ENCODE data around the gene ATG9A. TPM values are rescaled to one million over a fixed set of nuclear protein-coding genes. Genes with fewer than 3 reads are reported as not detected.

The ATG9A gene
- total and polyA plus RNA-seq, 9 donors: 22.6 to 46.3 (median 32.6) TPM

- Histone ChIP-seq H3K4me1 (ENCODE audit: insufficient read depth) (peaks cover 8% of the 10 kb centered on the region), H3K36me3 (no peaks in the 10 kb centered on the region), H3K4me3 (peak overlapping the region; percentile 11), H3K27ac (no peak overlapping the region), H3K9me3 (no peaks in the 10 kb centered on the region), H3K27me3 (no peaks in the 10 kb centered on the region)
- DNase-seq: peak in 3 of 5 donors; percentile 53 to 58 (median 58)
- intact Hi-C loops (cut with DNase I): loop anchor here in 1 of 4 donors (10.0 kb wide), 1 partner anchor 51 kb away; no protein-coding TSS in a partner anchor
- TF ChIP-seq CTCF (IDR thresholded peaks at IDR 0.05): no peak
- no peak for TF ChIP-seq POLR2A (IDR thresholded peaks at IDR 0.05)
- TF ChIP-seq EP300 (IDR thresholded peaks at IDR 0.05): no peak
- WGBS, 3 donors: 29 to 48% (median 36%) methylated on average over 28 of the region's 28 CpGs
Measured at GRCh38 chr2:219243291-219243761, 13.9 kb upstream of the ATG9A start.

GRCh38 chr2:219234331-219234730, 4.9 kb upstream of the ATG9A start:
- no peak for DNase-seq
- H3K36me3 ChIP-seq: no peaks in the 10 kb centered on the region

GRCh38 chr2:219230059-219230540, 664 bp upstream of the ATG9A start:
- H3K36me3 ChIP-seq: no peaks in the 10 kb centered on the region
- DNase-seq: peak in 2 of 5 donors; percentile 56 to 62

More at GRCh38 chr2:219234331-219234730, 4.9 kb upstream of the ATG9A start:
- intact Hi-C loops (cut with DNase I): no loop called here
- WGBS, 3 donors: 66 to 85% (median 79%) methylated on average over 3 of the region's 3 CpGs
- TF ChIP-seq EP300 (IDR thresholded peaks at IDR 0.05): no peak
- no peak for TF ChIP-seq POLR2A (IDR thresholded peaks at IDR 0.05)
- TF ChIP-seq CTCF (IDR thresholded peaks at IDR 0.05): no peak
- no peaks in the 10 kb centered on the region for H3K27me3 ChIP-seq
- no peaks in the 10 kb centered on the region for H3K9me3 ChIP-seq
- H3K4me3 ChIP-seq: no peak overlapping the region
- H3K27ac ChIP-seq: no peak overlapping the region
- H3K4me1 ChIP-seq (ENCODE audit: insufficient read depth): no peaks in the 10 kb centered on the region

GRCh38 chr2:219228911-219229304, 528 bp downstream of the ATG9A start:
- 0 to 1% (median 1%) methylated on average over 10 to 19 of the region's 19 CpGs for WGBS, 3 donors
- peak overlapping the region; percentile 68 for H3K4me3 ChIP-seq
- no peak for TF ChIP-seq CTCF (IDR thresholded peaks at IDR 0.05)
- no peak for TF ChIP-seq EP300 (IDR thresholded peaks at IDR 0.05)
- no peak for TF ChIP-seq POLR2A (IDR thresholded peaks at IDR 0.05)
- H3K9me3 ChIP-seq: no peaks in the 10 kb centered on the region
- DNase-seq: no peak
- H3K36me3 ChIP-seq: no peaks in the 10 kb centered on the region
- H3K4me1 ChIP-seq (ENCODE audit: insufficient read depth): peaks cover 8% of the 10 kb centered on the region
- H3K27ac ChIP-seq: peak overlapping the region; percentile 34 to 94
- intact Hi-C loops (cut with DNase I): loop anchor here in 1 of 4 donors (5.0 kb wide), 1 partner anchor 52 kb away; the partner anchor contains the start of genes CNPPD1 and RETREG2
- no peaks in the 10 kb centered on the region for H3K27me3 ChIP-seq

More at GRCh38 chr2:219230059-219230540, 664 bp upstream of the ATG9A start:
- Histone ChIP-seq H3K27me3 (no peaks in the 10 kb centered on the region), H3K27ac (peak overlapping the region; percentile 33 to 94), H3K4me1 (ENCODE audit: insufficient read depth) (peaks cover 8% of the 10 kb centered on the region), H3K9me3 (no peaks in the 10 kb centered on the region), H3K4me3 (peak overlapping the region; percentile 68)
- TF ChIP-seq CTCF (IDR thresholded peaks at IDR 0.05) (no peak), POLR2A (IDR thresholded peaks at IDR 0.05) (no peak), EP300 (IDR thresholded peaks at IDR 0.05) (no peak)
- 0 to 1% (median 1%) methylated on average over 24 of the region's 24 CpGs for WGBS, 3 donors
- intact Hi-C loops (cut with DNase I): no loop called here
